Amniotic stem cell (primary cell): ENCODE data around the gene ACHE.
"Not testable (repeated sequence)": the region's sequence is repeated elsewhere in the genome, so short reads cannot be mapped to it uniquely, and the experiment has no call there.

Source experiments
- DNase-seq: peaks from one replicate; lab custom pipeline; 2025; lab: John Stamatoyannopoulos, UW

Gene ACHE

GRCh38 chr7:100861616-100861985 is 34.1 kb downstream of the ACHE start:
- no peak for DNase-seq

DNA sequence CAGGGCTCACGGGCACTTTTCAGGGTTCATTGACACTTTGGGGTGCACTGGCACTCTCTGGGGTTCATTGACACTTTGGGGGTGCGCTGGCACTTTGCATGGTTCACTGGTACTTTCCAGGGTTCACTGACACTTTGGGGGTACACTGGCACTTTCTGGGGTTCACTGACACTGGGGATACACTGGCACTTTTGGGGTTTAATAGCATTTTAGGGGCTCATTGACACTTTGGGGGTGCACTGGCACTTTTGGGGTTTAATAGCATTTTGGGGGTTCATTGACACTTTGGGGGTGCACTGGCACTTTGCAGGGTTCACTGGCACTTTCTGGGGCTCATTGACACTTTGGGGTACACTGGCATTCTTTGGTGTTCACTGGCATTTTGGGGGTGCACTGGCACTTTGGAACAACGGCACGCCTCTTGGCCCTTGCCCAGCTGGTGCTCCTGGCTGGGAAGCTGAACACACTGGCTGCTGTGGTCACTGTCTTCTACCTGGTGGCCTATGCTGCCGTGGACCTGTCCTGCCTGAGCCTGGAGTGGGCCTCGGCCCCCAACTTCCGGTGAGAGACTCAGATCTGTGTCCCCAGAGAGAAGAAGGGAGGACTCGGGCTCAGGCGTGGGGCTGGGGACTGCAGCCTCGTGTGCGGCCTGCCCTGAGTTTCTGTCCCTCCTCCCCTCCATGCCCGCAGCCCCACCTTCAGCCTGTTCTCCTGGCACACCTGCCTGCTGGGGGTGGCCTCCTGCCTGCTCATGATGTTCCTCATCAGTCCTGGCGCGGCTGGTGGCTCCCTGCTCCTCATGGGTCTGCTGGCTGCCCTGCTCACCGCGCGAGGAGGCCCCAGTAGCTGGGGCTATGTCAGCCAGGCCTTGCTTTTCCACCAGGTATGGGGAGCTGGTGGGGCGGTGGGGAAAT is 34.7 kb downstream of the ACHE start:
- no peak for DNase-seq

DNA sequence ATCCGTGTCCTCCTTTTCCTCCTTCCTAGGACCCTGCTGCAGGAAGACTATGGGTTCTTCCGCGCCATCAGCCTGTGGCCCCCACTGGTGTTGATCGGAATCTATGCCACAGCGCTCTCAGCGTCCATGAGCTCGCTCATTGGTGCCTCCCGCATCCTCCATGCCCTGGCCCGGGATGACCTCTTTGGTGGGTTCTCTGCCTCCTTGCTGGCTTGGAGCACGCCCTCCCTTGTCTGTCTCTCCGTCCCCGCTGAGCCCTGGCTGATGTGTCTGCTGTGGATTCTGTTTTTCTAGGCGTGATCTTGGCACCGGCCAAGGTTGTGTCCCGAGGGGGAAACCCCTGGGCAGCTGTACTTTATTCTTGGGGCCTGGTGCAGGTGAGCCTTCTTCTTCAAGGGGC is 35.8 kb downstream of the ACHE start:
- no peak for DNase-seq

GRCh38 chr7:100856871-100857282 is 38.8 kb downstream of the ACHE start:
- no peak for DNase-seq

DNA sequence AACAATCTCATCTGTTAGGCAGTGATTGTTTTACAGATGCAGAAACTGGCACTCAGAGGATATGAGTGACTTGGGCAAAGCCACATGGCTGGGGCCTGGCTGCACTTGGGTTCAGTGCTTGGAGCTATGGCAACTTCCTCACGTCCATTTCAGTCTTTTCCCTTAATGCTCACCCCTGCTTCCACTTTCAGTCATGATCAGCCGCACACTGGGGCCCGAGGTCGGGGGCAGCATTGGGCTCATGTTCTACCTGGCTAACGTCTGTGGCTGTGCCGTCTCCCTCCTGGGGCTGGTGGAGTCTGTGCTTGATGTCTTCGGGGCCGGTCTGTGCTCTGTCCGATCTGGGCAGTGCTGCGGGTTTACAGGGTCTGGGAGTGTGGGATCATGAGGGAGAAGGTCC is 40.2 kb downstream of the ACHE start:
- DNase-seq = no peak

- DNase-seq = not testable (repeated sequence)
Observed at GRCh38 chr7:100854899-100855298, 40.8 kb downstream of the ACHE start.

DNA sequence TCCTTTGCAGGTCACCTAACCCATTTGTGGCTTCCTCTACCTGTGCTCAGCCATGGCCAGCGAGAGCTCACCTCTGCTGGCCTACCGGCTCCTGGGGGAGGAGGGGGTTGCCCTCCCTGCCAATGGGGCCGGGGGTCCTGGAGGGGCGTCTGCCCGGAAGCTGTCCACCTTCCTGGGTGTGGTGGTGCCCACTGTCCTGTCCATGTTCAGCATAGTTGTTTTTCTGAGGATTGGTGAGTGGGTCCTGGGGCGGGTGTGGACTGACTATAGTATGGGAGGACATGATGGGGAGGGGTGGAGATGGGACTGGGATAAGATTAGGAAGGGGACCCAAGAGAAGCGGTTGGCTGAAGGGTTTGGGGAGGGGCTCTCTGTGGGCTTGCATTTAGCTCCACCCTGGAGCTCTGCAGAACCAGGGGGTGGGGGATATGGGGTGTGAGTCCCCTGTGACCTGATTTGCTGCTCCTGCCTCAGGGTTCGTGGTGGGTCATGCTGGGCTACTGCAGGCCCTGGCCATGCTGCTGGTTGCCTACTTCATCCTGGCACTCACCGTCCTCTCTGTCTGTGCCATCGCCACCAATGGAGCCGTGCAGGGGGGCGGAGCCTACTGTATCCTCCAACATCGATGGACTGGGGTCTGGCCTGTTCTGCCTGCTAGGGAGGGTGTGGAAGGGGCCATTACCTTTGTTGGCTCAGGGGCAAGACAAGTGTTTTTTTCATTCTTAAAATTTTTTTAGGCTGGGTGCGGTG is 41.4 kb downstream of the ACHE start:
- no peak for DNase-seq

- peak; percentile 71 for DNase-seq
Observed at GRCh38 chr7:100852048-100852872, 43.4 kb downstream of the ACHE start, which contains the start of gene SLC12A9. Gene SLC12A9 (plus strand): TSS chr7:100852713. CDS start chr7:100854198, 1,485 bp downstream.

DNA sequence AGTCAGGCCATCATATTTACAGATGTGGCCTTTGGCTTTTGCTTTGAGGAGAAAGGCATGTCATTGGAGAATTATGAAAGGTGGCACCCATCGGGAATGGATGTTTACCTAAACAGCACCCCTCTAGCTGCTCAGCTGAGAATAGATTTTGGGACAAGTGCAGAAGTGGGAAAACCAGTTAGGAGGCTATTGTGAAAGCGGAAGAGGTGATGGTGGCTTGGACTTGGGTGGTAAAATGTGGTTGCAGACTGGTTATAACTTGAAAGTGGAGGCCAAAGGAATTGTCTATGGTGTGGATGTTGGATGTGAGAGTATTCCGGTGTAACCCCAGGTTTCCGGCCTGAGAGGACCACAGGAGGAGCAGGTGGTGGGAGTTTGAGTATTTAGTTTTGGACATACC is 48.3 kb downstream of the ACHE start:
- no peak for DNase-seq

GRCh38 chr7:100840470-100841100 is 55.1 kb downstream of the ACHE start:
- DNase-seq = no peak
